WTC11 (cell line): ENCODE measurements around the gene NME2. TPM values are rescaled to one million over a fixed set of nuclear protein-coding genes. Genes with fewer than 3 reads are reported as not detected.

Source experiments
- ATAC-seq: fragments of 200-7000 bp; cut with Tn5 transposase; 2 replicates; pipeline ENCODE4 v1.10.0; 2021; ENCODE audit warnings: mild to moderate bottlenecking, moderate library complexity
- CTCF ChIA-PET: fragments of 300-600 bp; sonication (Branson Sonifier 250); formaldehyde crosslinking; loops from one replicate; lab custom pipeline; 2021; ENCODE audit warnings: antibody characterized with exemption; lab: Charles Lee
- POLR2A ChIA-PET: fragments of 350-600 bp; sonication (Branson Sonifier 250); formaldehyde crosslinking; loops from one replicate; lab custom pipeline; 2021; ENCODE audit warnings: antibody characterized with exemption; lab: Charles Lee
- DNase-seq: peaks from one replicate; pipeline ENCODE4 v3.0.0; 2021; ENCODE audit warnings: low spot score
- H3K27ac Mint-ChIP-seq: 2 replicates; pipeline ENCODE4 v1.8.0; 2021; ENCODE audit warnings: mixed read lengths
- H3K27me3 Mint-ChIP-seq: 2 replicates; pipeline ENCODE4 v1.8.0; 2021; ENCODE audit warnings: low read depth, mild to moderate bottlenecking, moderate library complexity, mixed read lengths
- H3K36me3 Mint-ChIP-seq: 2 replicates; pipeline ENCODE4 v1.8.0; 2021; ENCODE audit warnings: mixed read lengths
- H3K4me1 Mint-ChIP-seq: 2 replicates; pipeline ENCODE4 v1.8.0; 2022; ENCODE audit warnings: mixed read lengths
- H3K4me3 Mint-ChIP-seq: 2 replicates; pipeline ENCODE4 v1.8.0; 2021; ENCODE audit warnings: mild to moderate bottlenecking, moderate library complexity, mixed read lengths
- H3K9me3 Mint-ChIP-seq: 2 replicates; pipeline ENCODE4 v1.8.0; 2021; ENCODE audit warnings: mixed read lengths
- CREM ChIP-seq: sonication (generic); formaldehyde crosslinking; IDR thresholded peaks from 2 replicates; pipeline ENCODE4 v1.8.1; 2022; ENCODE audit warnings: mild to moderate bottlenecking, missing genetic modification reagents, moderate library complexity
- EMX1 ChIP-seq: fragments of 250-450 bp; sonication (Bioruptor Pico); IDR thresholded peaks from 2 replicates; pipeline ENCODE4 v1.8.0; 2021; ENCODE audit warnings: mild to moderate bottlenecking
- ESRRA ChIP-seq: sonication (generic); formaldehyde crosslinking; IDR thresholded peaks from 2 replicates; pipeline ENCODE4 v1.8.1; 2022; ENCODE audit warnings: mild to moderate bottlenecking, missing genetic modification reagents, borderline replicate concordance
- ETV6 ChIP-seq: sonication (generic); formaldehyde crosslinking; IDR thresholded peaks from 2 replicates; pipeline ENCODE4 v1.8.1; 2022; ENCODE audit warnings: mild to moderate bottlenecking, missing genetic modification reagents
- FOXP1 ChIP-seq: sonication (generic); formaldehyde crosslinking; IDR thresholded peaks from 2 replicates; pipeline ENCODE4 v1.8.0; 2022; ENCODE audit warnings: missing genetic modification reagents, mild to moderate bottlenecking, moderate library complexity, borderline replicate concordance
- HMGXB4 ChIP-seq: sonication (generic); formaldehyde crosslinking; IDR thresholded peaks from 2 replicates; pipeline ENCODE4 v1.8.1; 2023; ENCODE audit warnings: mild to moderate bottlenecking, moderate library complexity, missing genetic modification reagents
- IRF1 ChIP-seq: sonication (generic); formaldehyde crosslinking; IDR thresholded peaks from 2 replicates; pipeline ENCODE4 v1.8.0; 2023; ENCODE audit warnings: missing genetic modification reagents
- JUN ChIP-seq: sonication (generic); formaldehyde crosslinking; IDR thresholded peaks from 2 replicates; pipeline ENCODE4 v1.8.0; 2023; ENCODE audit warnings: mild to moderate bottlenecking, missing genetic modification reagents
- NFYB ChIP-seq: sonication (generic); formaldehyde crosslinking; conservative IDR thresholded peaks from 2 replicates; pipeline ENCODE4 v1.8.0; 2022; ENCODE audit warnings: low read depth, missing genetic modification reagents
- PRDM15 ChIP-seq: sonication (generic); formaldehyde crosslinking; IDR thresholded peaks from 2 replicates; pipeline ENCODE4 v1.8.0; 2022; ENCODE audit warnings: missing genetic modification reagents
- PREB ChIP-seq: sonication (generic); formaldehyde crosslinking; IDR thresholded peaks from 2 replicates; pipeline ENCODE4 v1.8.1; 2022; ENCODE audit warnings: mild to moderate bottlenecking, missing genetic modification reagents, moderate library complexity, borderline replicate concordance
- TEAD1 ChIP-seq: sonication (generic); formaldehyde crosslinking; IDR thresholded peaks from 2 replicates; pipeline ENCODE4 v1.8.0; 2022; ENCODE audit warnings: mild to moderate bottlenecking, missing genetic modification reagents
- ZBTB21 ChIP-seq: sonication (generic); formaldehyde crosslinking; IDR thresholded peaks from 2 replicates; pipeline ENCODE4 v1.8.1; 2023; ENCODE audit warnings: mild to moderate bottlenecking, missing genetic modification reagents, borderline replicate concordance
- total RNA-seq: library from RNA; stranded (reverse); gene quantifications from 3 replicates; pipeline ENCODE4 v1.2.3, GENCODE V29; 2021
- TF ChIP-seq, protein P1 (sequence below): sonication (generic); formaldehyde crosslinking; conservative IDR thresholded peaks from 2 replicates; pipeline ENCODE4 v1.8.1; 2022; ENCODE audit warnings: mild to moderate bottlenecking, missing genetic modification reagents
- TF ChIP-seq, protein P2 (sequence below): sonication (generic); formaldehyde crosslinking; IDR thresholded peaks from 2 replicates; pipeline ENCODE4 v1.8.1; 2022; ENCODE audit warnings: mild to moderate bottlenecking, moderate library complexity, missing genetic modification reagents
- TF ChIP-seq, protein P3 (sequence below): fragments of 250-450 bp; sonication (Bioruptor Pico); IDR thresholded peaks from 2 replicates; pipeline ENCODE4 v1.9.0; 2021; ENCODE audit warnings: mild to moderate bottlenecking, borderline replicate concordance
- TF ChIP-seq, protein P4 (sequence below): fragments of 250-450 bp; sonication (Bioruptor Pico); IDR thresholded peaks from 2 replicates; pipeline ENCODE4 v1.9.0; 2021; ENCODE audit warnings: mild to moderate bottlenecking

The NME2 gene
- total RNA-seq, 1 experiment from 2014 or later: 746 TPM

- H3K27me3 Mint-ChIP-seq: no peaks in the 10 kb centered on the region
- peaks cover 62% of the 10 kb centered on the region for H3K36me3 Mint-ChIP-seq
- CTCF ChIA-PET: no interaction called here
- no peak overlapping the region for H3K27ac Mint-ChIP-seq
- TF ChIP-seq, protein P1, sequence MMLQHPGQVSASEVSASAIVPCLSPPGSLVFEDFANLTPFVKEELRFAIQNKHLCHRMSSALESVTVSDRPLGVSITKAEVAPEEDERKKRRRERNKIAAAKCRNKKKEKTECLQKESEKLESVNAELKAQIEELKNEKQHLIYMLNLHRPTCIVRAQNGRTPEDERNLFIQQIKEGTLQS (CRISPR knock-in tag): no peak
- TF ChIP-seq PRDM15 (CRISPR knock-in tag) (no peak), FOXP1 (CRISPR knock-in tag) (no peak), TEAD1 (CRISPR knock-in tag) (no peak), CREM (CRISPR knock-in tag) (no peak), NFYB (CRISPR knock-in tag) (no peak), IRF1 (CRISPR knock-in tag) (no peak), ETV6 (CRISPR knock-in tag) (no peak), HMGXB4 (CRISPR knock-in tag) (no peak), ESRRA (no peak), EMX1 (CRISPR knock-in tag) (no peak)
- TF ChIP-seq, protein P2, sequence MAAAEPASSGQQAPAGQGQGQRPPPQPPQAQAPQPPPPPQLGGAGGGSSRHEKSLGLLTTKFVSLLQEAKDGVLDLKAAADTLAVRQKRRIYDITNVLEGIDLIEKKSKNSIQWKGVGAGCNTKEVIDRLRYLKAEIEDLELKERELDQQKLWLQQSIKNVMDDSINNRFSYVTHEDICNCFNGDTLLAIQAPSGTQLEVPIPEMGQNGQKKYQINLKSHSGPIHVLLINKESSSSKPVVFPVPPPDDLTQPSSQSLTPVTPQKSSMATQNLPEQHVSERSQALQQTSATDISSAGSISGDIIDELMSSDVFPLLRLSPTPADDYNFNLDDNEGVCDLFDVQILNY (CRISPR knock-in tag): no peak
- TF ChIP-seq, protein P3, sequence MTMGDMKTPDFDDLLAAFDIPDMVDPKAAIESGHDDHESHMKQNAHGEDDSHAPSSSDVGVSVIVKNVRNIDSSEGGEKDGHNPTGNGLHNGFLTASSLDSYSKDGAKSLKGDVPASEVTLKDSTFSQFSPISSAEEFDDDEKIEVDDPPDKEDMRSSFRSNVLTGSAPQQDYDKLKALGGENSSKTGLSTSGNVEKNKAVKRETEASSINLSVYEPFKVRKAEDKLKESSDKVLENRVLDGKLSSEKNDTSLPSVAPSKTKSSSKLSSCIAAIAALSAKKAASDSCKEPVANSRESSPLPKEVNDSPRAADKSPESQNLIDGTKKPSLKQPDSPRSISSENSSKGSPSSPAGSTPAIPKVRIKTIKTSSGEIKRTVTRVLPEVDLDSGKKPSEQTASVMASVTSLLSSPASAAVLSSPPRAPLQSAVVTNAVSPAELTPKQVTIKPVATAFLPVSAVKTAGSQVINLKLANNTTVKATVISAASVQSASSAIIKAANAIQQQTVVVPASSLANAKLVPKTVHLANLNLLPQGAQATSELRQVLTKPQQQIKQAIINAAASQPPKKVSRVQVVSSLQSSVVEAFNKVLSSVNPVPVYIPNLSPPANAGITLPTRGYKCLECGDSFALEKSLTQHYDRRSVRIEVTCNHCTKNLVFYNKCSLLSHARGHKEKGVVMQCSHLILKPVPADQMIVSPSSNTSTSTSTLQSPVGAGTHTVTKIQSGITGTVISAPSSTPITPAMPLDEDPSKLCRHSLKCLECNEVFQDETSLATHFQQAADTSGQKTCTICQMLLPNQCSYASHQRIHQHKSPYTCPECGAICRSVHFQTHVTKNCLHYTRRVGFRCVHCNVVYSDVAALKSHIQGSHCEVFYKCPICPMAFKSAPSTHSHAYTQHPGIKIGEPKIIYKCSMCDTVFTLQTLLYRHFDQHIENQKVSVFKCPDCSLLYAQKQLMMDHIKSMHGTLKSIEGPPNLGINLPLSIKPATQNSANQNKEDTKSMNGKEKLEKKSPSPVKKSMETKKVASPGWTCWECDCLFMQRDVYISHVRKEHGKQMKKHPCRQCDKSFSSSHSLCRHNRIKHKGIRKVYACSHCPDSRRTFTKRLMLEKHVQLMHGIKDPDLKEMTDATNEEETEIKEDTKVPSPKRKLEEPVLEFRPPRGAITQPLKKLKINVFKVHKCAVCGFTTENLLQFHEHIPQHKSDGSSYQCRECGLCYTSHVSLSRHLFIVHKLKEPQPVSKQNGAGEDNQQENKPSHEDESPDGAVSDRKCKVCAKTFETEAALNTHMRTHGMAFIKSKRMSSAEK: no peak
- TF ChIP-seq, all 79 proteins: peak for 0
- Mint-ChIP-seq H3K9me3 (no peaks in the 10 kb centered on the region), H3K4me1 (no peaks in the 10 kb centered on the region), H3K4me3 (no peak overlapping the region)
- DNase-seq (no peak), ATAC-seq (no peak)
- POLR2A ChIA-PET: no interaction called here
These were observed 37.6 kb downstream of the NME2 start for GRCh38 chr17:51203838-51204237.

- Mint-ChIP-seq H3K9me3 (no peaks in the 10 kb centered on the region), H3K27ac (no peak overlapping the region), H3K4me3 (no peak overlapping the region), H3K27me3 (no peaks in the 10 kb centered on the region), H3K36me3 (peaks cover 63% of the 10 kb centered on the region), H3K4me1 (no peaks in the 10 kb centered on the region)
- TF ChIP-seq PREB (CRISPR knock-in tag): no peak
- no peak for TF ChIP-seq JUN
- TF ChIP-seq ZBTB21 (CRISPR knock-in tag): no peak
- TF ChIP-seq, protein P4, sequence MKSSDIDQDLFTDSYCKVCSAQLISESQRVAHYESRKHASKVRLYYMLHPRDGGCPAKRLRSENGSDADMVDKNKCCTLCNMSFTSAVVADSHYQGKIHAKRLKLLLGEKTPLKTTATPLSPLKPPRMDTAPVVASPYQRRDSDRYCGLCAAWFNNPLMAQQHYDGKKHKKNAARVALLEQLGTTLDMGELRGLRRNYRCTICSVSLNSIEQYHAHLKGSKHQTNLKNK (CRISPR knock-in tag): no peak
- ATAC-seq: no peak
- ChIA-PET CTCF (no interaction called here), POLR2A (interaction anchor here (1.0 kb wide), 1 partner anchor 12 kb away, joined by 3 read pairs; no protein-coding TSS in a partner anchor)
- no peak for DNase-seq
These were observed 48.7 kb downstream of the NME2 start for GRCh38 chr17:51214920-51215319.
